GM18519 (cell line): ENCODE measurements around the gene NRXN2.
"Not testable (repeated sequence)": the region's sequence is repeated elsewhere in the genome, so short reads cannot be mapped to it uniquely, and the experiment has no call there.

ENCODE experiments used
- ATAC-seq: cut with Tn5 transposase; IDR thresholded peaks from one replicate; pipeline ENCODE4 v1.9.1; 2021; ENCODE audit warnings: mild to moderate bottlenecking, moderate library complexity; ENCODE audit not compliant: unreplicated experiment, low FRiP score

NRXN2 gene

GRCh38 chr11:64600281-64600992, 122.6 kb downstream of the NRXN2 start:
- ATAC-seq = no peak

DNA sequence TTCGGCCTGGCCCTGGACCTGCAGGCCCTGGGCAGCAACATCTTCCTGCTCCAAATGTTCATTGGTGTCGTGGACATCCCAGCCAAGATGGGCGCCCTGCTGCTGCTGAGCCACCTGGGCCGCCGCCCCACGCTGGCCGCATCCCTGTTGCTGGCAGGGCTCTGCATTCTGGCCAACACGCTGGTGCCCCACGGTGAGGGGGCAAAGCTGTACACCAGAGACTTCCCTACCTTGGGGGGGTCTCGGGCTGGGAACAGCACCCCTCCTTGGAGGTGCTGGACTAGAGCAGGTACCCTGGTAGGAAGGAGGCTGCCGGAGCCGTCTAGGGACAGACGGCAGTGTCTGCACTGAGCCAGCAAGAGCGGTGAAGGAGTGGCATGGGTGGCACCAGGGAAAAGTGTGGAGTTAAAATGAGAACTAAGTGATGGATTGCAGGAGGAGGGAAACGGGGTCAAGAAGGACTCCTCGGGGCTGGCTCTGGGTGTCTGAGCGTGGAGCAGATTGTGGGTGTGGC, 123.2 kb downstream of the NRXN2 start:
- no peak for ATAC-seq

DNA sequence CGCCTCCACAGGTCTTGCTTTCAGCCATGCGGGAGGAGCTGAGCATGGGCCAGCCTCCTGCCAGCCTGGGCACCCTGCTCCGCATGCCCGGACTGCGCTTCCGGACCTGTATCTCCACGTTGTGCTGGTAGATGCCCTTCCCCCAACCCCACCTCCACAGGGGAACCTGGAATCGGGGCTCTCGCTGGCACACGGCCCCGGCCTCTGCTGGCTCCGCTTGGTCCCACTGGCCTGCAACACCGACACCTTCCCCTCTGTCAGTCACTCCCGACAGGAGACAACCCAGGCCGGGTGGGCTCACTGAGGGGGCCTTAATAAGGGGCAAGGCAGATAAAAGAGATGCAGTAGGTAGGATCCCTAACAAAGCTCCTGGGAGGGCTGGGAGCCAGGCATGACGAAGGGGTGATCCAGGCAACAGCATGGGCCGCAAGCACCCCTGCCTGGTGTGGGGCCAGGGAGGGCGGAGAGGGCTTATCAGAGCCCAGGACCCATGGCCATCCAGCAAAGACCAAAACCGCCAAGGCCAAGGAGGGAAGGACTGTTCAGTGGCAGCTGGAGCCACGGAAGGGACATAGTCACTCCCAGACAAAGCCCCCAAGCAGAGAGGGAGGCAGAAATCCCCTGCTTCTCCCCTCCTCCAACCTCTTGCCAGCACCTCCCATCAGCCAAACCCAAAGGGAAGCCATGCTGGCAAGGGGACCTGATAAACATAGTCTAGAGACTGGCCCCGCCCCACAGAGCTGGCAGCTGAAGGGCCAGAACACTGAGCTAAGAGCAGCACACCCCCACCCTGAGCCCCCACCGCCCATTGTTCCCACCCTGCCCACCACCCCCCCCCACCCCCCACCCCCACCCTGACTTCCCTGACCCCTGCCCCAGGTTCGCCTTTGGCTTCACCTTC, 124.0 kb downstream of the NRXN2 start:
- no peak for ATAC-seq

GRCh38 chr11:64598106-64598796, 124.7 kb downstream of the NRXN2 start:
- no peak for ATAC-seq

DNA sequence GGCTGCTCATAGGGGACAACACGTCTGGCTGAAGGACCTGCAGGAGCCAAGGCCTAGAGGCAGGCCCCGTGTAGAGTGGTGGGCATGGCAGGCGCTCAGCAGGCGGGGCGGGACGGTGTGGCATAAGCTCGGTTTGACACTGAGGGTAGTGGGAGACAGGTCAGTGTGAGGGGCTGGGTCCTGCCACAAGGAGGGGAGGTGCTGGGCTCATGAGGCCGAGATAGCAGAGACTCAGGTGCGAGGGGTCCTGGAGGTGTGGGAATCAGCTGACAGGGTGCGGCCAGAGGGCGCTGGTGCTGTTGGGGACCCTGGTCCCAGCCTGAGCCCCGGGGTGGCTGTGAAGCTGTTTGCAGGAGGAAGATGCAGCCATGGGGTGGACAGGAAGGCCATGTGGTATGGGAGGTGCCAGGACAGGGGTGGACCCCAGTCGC, 125.3 kb downstream of the NRXN2 start:
- ATAC-seq = no peak

GRCh38 chr11:64595922-64596321, 127.1 kb downstream of the NRXN2 start:
- not testable (repeated sequence) for ATAC-seq

- ATAC-seq = no peak
Observed at GRCh38 chr11:64594159-64594939, 128.6 kb downstream of the NRXN2 start.

GRCh38 chr11:64593156-64594105, 129.6 kb downstream of the NRXN2 start:
- ATAC-seq = no peak

GRCh38 chr11:64592656-64593055, 130.3 kb downstream of the NRXN2 start:
- no peak for ATAC-seq

GRCh38 chr11:64592234-64592615, 130.8 kb downstream of the NRXN2 start:
- no peak for ATAC-seq

DNA sequence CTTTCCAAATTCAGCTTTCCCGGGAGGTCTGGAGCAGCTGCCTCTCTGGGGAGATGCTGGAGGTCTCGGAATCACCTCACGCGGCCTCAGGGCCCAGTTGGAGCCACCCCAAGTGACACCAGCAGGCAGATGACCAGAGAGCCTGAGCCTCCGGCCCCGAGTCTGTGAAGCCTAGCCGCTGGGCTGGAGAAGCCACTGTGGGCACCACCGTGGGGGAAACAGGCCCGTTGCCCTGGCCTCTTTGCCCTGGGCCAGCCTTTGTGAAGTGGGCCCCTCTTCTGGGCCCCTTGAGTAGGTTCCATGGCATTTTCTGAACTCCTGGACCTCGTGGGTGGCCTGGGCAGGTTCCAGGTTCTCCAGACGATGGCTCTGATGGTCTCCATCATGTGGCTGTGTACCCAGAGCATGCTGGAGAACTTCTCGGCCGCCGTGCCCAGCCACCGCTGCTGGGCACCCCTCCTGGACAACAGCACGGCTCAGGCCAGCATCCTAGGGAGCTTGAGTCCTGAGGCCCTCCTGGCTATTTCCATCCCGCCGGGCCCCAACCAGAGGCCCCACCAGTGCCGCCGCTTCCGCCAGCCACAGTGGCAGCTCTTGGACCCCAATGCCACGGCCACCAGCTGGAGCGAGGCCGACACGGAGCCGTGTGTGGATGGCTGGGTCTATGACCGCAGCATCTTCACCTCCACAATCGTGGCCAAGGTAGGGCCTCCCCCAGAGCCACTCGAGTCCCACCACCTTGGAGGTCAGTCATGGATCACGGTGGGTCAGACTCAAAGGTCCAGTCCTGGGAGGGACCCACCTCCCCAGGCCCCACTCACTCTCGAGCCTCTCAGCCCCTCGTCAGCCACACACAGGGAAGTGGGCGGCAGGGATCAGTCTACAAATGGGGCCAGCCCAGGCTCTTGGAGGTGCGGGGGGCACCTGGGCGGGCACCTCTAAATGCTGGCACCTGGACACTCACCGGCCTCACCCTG, 131.5 kb downstream of the NRXN2 start:
- no peak for ATAC-seq

- ATAC-seq = no peak
Observed at GRCh38 chr11:64590763-64591221, 132.2 kb downstream of the NRXN2 start, which contains the start of gene SLC22A12. Gene SLC22A12, plus strand, starts transcription at chr11:64591220. Its CDS starts 337 bp downstream, at chr11:64591557.

GRCh38 chr11:64588701-64589100, 134.3 kb downstream of the NRXN2 start:
- no peak for ATAC-seq

- no peak for ATAC-seq
Observed at GRCh38 chr11:64586366-64586765, 136.6 kb downstream of the NRXN2 start.

DNA sequence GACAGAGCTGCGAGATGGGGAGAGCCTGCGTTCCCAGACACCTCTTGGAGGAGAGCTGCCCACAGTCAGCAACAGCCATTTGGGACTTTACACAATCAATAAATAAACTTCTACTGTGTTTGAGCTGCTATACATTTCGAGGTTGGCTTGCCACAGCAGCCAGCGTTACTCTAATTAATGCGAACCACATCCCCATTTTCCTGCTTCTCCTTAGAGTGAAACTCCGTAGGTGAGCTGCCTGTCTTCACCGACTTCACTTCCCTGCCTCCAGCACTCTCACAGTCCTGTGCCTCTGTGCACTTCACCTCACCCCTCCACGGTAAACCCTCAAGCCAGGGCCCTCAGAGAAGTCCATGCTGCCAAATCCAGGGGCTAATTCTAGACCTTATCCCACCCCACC, 137.8 kb downstream of the NRXN2 start:
- ATAC-seq = no peak

GRCh38 chr11:64583296-64584262, 139.4 kb downstream of the NRXN2 start:
- ATAC-seq = no peak

DNA sequence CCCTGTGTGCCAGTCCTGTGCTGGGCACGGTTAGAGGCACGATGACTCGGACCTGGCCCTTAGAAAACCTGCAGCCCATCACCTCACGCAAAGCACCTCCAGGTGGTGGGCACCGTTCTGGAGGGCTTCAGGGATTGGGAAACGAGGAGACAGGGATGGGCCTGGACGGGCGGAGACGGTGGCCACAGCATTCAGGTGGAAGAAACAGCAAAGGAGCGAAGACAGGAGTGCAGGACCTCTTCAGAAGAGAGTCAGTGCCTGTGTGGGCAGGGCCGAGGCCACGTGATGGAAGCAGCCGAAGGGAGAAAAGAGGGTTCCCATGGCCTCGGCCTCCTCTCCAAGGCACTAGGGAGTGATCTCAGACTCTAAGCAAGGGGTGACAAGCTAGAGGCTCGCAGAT, 140.1 kb downstream of the NRXN2 start:
- ATAC-seq = no peak
